AG04450 (cell line): Measurements from ENCODE around the gene ITIH3. TPM values are rescaled to one million over a fixed set of nuclear protein-coding genes. Genes with fewer than 3 reads are reported as not detected.

Experiments used
- CTCF ChIA-PET: fragments of 300-600, 350-600 bp; formaldehyde crosslinking; extraction: SDS; loops from one replicate; lab custom pipeline; 2022; ENCODE audit warnings: antibody characterized with exemption, inconsistent platforms; lab: Charles Lee
- POLR2A ChIA-PET: fragments of 350-600 bp; formaldehyde crosslinking; extraction: SDS; loops from one replicate; lab custom pipeline; 2021; ENCODE audit warnings: antibody characterized with exemption, inconsistent platforms; lab: Yijun Ruan, JAX
- DNase-seq: peaks from one replicate; pipeline ENCODE4 v3.0.0-alpha.2; 2011; ENCODE audit warnings: low read depth, low spot score
- H3K27ac ChIP-seq: one replicate; pipeline ENCODE4 v1.5.1; 2012; ENCODE audit warnings: low read depth, low read length, control low read depth
- H3K27me3 ChIP-seq: one replicate; pipeline ENCODE4 v1.6.0; 2012; ENCODE audit warnings: low read length; ENCODE audit not compliant: control insufficient read depth, insufficient read depth
- H3K4me3 ChIP-seq: 2 replicates; pipeline ENCODE4 v1.5.1; 2011; ENCODE audit warnings: mild to moderate bottlenecking, low read depth, low read length, control low read depth
- H3K9me3 ChIP-seq: 2 replicates; pipeline ENCODE4 v1.5.1; 2012; ENCODE audit warnings: low read length; ENCODE audit not compliant: control insufficient read depth, insufficient read depth
- CTCF ChIP-seq: IDR thresholded peaks from 2 replicates; pipeline ENCODE4 v1.5.1; 2011; ENCODE audit warnings: low read depth, low read length, control low read depth, inconsistent platforms
- polyA plus RNA-seq: library from polyadenylated mRNA; depleted of rRNA; stranded (reverse); fragments of >200 nt; gene quantifications from 2 replicates; pipeline ENCODE4 v1.2.3, GENCODE V29; 2011

The ITIH3 gene
- polyA plus RNA-seq, 1 experiment: 0.72 TPM

GRCh38 chr3:52777127-52777958 lies 17.3 kb upstream of the ITIH3 start, which contains the start of gene ITIH1:
Gene ITIH1, plus strand, starts transcription at chr3:52777599. Its CDS starts 17 bp downstream, at chr3:52777616.
- no peak for TF ChIP-seq CTCF
- ChIA-PET CTCF (no interaction called here), POLR2A (no interaction called here)
- H3K9me3 ChIP-seq: no peaks in the 10 kb centered on the region
- no peak within 1 kb of the TSS for H3K4me3 ChIP-seq
- H3K27ac ChIP-seq: no peak within 1 kb of the TSS
- H3K27me3 ChIP-seq: peaks cover 27% of the 10 kb centered on the region
- no peak for DNase-seq

- CTCF ChIA-PET: no interaction called here
- Histone ChIP-seq H3K27ac (no peak overlapping the region), H3K4me3 (no peak overlapping the region), H3K27me3 (peaks cover 33% of the 10 kb centered on the region), H3K9me3 (no peaks in the 10 kb centered on the region)
- POLR2A ChIA-PET: no interaction called here
- no peak for DNase-seq
- no peak for TF ChIP-seq CTCF
These were observed 16.4 kb upstream of the ITIH3 start for GRCh38 chr3:52777959-52778805.

- DNase-seq: no peak
- TF ChIP-seq CTCF: no peak
- Histone ChIP-seq H3K27me3 (peaks cover 33% of the 10 kb centered on the region), H3K9me3 (no peaks in the 10 kb centered on the region), H3K27ac (no peak overlapping the region), H3K4me3 (no peak overlapping the region)
- CTCF ChIA-PET: no interaction called here
- POLR2A ChIA-PET: no interaction called here
These were observed 15.4 kb upstream of the ITIH3 start for GRCh38 chr3:52779011-52779836.

GRCh38 chr3:52779837-52780585 lies 14.6 kb upstream of the ITIH3 start:
- no peak for DNase-seq
- Histone ChIP-seq H3K27me3 (peaks cover 33% of the 10 kb centered on the region), H3K4me3 (no peak overlapping the region), H3K9me3 (no peaks in the 10 kb centered on the region), H3K27ac (no peak overlapping the region)
- ChIA-PET CTCF (no interaction called here), POLR2A (no interaction called here)
- TF ChIP-seq CTCF: no peak
